HG03139 (cell line): ENCODE results near the gene GSE1.
A peak's percentile ranks its signal among the peaks of the same experiment; 100 is the strongest.

Experiments
- ATAC-seq: cut with Tn5 transposase; IDR thresholded peaks from one replicate; pipeline ENCODE4 v1.9.1; 2021; ENCODE audit not compliant: unreplicated experiment

GSE1 gene

GRCh38 chr16:85605051-85605911, 7.8 kb upstream of the GSE1 start:
- no peak for ATAC-seq

DNA sequence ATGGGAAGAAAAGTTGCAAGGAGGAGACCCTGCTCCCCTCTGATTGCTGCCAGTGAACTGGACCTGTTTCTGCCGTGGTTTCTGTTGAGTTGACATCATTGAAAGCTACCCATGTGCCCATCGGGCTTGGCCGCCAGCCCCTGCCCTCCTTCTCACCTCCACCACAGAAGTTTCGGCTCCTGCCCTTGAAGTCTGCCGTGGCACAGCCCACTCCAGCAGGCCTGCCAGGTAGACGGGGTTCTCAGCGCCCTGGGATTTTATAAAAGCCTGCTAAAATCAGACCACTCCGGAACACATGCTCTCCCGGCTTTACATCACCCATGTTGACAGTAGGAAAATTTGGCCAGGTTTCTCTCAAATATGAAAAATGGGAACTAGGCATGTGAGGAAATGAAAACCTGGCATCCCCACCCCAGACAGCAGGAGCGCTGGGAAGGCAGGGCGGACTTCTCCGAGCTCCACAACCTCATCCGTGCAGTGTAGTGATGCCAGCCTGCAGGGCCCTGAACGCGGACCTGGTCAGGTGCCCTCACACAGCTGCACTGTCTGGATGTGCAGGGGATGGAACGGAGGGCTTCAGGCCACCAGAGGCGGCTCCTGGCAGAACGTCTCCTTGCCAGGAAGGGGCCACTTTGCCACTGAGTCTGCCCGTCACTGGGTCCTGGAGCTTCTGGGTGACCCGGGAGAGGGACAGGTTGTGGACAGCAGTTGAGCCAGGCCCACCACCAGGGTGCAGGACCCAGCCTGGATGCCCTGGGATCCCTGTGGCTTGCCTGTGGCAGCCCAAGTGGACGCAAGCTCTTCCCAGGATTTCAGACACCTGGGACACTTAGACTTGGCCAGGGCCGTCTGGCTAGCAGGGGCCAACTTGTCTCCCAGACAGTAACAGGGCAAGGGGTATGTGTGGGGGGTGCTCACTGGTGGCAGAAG, 6.9 kb upstream of the GSE1 start:
- ATAC-seq = no peak

DNA sequence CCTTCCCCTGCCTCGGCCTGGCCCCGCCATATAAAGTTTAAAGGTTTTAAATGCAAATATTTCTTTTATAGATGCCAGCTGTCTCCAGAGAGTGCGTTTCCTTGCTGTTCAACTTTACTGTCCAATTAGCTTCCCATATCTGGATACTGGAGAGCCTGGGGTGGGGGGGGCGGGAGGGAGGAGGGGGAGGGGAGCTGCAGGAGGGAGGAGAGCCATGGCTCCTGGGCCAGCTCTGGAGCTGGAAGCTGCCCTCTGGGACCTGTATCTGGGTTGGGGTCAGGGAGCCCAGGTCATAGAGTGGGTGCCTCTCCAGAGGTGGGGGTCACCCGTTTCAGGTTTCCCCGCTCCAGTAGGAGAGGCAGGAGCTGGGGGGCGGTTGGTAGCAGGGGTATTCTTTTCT, 6.2 kb upstream of the GSE1 start:
- no peak for ATAC-seq

GRCh38 chr16:85607321-85607765, 5.8 kb upstream of the GSE1 start:
- no peak for ATAC-seq

- no peak for ATAC-seq
Observed at GRCh38 chr16:85607796-85608514, 5.2 kb upstream of the GSE1 start.

DNA sequence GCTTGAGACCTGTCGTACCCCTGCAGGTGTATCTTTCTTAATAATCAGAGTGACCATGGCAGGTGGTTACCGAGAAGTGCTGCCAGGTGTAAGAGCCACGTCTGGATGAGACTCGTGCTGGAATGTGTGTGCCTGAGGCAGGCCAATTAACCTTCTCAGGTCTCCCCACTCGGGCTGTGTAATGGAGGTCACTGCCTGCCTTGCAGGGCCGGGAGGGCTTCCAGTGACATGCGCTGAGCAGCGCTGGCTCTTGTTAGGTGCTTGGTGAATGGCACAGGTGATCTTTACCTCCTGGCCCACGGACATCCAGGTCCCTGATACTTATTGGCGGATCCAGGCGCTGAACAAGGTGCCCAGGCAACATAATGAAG, 4.6 kb upstream of the GSE1 start:
- ATAC-seq = no peak

- ATAC-seq = no peak
Observed at GRCh38 chr16:85608887-85609286, 4.2 kb upstream of the GSE1 start.

- no peak for ATAC-seq
Observed at GRCh38 chr16:85609539-85609938, 3.6 kb upstream of the GSE1 start.

GRCh38 chr16:85610059-85610445, 3.1 kb upstream of the GSE1 start:
- no peak for ATAC-seq

DNA sequence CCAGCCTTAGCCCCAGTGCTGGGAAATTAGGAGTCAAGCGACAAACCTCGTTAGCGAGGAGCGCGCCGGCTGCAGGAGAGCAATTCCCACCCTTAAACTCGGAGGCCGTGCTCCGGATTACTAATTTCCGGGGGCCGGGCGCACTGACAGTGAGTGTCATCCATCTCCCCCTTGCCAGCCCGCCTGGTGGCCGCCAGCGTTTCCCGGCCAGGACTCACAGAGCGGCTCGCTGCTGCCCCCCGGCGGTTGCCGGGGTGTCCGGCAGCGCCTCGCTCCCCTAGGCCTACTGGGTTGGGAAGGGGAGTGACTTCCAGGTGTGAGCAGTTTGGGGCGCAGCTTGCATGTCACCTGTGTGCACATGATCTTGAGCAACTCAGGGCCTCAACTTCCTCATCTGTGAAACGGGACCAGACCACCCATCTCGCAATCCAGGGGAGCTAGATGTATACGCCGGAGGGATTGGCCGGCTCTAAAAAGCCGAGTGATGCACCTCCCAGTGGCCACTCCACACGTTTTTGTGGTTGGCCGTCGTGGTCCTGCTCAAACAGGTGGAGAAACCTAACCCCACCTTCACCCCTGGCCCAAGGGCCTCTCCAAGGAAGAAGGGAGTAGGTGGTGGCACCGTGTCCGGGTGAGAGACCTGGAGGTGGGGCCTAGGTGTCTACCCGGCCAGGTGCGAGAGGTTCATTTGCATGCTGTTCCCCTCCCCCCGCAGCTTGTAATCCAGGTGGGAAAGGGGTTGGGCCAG, 2.5 kb upstream of the GSE1 start:
- no peak for ATAC-seq

- ATAC-seq = no peak
Observed at GRCh38 chr16:85611194-85611443, 2.0 kb upstream of the GSE1 start.

- no peak for ATAC-seq
Observed at GRCh38 chr16:85611444-85612190, 1.5 kb upstream of the GSE1 start.

DNA sequence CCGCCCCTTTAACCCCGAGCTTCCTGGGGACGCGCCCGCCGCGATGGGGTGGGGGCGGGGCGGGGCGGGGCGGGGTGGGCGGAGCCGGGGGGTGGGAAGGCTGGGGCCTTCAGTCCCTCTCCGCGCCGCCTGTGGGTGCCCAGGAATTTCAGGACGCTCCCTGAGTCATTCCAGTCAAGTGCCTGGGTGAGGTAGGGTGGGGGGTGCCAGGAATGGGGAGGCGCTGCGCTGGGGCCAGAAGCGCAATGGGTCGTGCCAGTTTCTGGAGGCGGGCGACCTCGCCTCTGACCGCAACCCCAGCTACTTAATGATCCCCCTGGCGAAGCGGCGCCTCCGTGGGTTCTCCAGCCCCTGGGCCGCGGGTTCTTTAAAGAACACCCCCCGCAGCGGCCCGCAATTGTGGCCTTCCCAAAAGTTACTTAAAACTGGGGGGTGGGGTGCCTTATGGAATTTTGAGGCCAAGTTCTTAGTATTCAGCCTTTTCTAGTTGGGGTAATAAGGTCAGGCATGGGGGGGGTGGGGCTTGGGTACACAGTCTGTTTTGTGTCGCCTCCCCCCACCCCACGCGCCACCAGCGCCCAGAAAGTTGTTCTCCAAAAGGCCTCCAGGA, 826 bp upstream of the GSE1 start:
- no peak for ATAC-seq

DNA sequence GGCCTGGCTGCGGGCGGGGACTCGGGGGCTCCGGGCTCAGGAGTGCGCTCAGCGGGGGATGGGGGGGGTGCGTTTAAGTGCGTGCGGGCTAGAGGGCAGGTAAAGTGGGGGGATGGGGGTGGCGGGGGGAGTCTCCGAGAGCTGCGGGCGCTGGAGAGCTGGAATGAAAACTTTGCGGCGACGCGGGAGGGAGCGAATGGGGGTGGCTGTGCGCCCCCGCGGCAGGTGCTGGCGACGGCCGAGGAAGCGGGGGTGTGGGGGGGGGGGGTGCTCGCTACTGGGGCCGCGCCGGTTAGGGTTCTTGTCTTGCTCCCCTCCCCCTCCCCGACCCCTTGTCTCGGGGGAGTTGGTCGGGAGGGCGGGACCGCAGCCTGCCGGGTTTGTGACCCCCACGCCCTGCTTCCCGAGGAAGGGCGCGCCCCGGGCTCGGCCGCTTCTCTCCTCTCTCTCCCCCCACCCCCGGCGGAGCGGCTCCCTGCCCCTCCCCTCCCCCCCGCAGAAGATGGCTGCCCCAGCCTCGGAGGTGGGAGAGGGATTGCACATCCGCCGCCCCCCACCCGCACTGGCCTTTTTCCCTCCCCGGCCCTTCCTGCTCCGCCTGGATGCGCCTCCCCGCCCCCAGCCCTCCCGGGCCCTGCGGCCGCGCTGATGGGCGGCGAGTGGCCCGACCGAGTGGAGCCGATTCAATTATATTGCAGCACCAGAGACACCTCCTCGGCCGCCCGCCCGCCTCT, 649 bp downstream of the GSE1 start:
- ATAC-seq = no peak

DNA sequence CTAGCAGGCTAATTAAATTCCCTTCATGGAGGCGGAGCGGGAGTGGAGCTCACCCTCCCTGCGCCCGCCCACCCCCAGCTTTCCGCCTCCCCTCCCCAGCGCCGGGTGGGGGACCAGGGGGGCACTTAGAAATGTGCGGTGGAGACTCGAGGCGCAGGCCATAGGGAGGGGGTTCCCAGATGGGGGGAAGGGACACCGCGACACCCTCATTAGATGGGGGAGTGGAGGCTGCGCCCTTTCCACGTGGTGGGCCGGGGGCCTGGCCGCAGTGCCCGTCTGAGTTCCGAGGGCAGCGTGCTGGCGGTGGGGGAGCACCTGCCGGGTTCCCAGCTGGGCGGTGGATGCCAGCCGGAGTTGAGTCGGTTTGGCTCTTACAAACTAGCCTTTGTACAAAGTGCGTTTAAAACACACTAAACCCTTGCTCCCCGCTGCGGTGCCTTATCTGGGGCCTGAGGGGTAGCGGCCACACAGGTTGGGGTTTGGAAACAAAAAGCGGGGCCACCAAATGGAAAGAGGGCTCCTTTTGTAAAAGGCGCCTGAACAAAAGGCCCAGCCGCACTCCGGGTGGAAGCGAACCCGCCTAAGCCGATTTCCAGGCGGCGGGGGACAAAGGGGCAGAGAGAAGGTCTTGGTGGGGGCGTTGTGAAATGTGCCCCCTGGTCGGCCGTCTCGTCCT, 1.4 kb downstream of the GSE1 start:
- no peak for ATAC-seq

DNA sequence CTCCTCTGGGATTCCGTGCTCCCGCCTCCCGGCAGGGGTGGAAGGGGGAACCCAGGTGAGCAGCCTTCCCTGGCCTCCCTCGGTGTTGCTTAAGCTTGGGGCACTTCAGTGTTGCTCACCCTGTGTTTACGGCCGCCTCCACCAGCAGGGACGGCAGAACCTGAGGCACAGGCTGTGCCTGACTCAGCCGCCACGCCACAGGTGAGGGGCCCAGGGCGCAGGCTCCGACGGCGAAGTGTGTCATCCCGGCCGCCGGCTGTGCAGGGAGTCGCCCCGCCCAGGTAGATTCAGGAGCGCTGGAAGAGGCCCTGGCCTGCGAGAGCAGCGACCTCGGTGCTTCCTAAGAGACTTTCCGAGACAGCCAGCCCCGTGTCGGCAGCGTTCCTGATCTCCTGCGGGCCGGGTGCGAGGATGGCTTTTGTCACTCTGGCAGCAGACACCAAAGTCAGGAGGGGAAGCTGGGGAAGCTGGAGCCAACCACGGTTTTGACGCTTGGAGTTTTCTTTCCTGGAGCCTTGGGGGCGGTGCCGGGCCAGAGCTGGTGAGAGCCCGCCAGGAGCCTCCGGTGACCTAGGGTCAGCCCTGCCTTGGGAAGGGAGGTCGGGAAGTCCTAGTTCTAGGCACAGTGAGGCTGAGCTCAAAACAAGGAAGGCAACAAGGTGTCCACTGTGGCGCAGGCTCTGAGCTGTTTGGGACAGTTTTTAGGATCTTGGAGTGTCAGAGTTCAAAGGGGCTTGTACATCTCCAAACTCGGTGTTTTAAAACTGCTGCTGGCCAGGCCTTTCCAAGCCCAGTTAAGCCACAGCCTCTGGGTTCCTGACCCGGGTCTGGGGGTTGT, 2.1 kb downstream of the GSE1 start:
- no peak for ATAC-seq

DNA sequence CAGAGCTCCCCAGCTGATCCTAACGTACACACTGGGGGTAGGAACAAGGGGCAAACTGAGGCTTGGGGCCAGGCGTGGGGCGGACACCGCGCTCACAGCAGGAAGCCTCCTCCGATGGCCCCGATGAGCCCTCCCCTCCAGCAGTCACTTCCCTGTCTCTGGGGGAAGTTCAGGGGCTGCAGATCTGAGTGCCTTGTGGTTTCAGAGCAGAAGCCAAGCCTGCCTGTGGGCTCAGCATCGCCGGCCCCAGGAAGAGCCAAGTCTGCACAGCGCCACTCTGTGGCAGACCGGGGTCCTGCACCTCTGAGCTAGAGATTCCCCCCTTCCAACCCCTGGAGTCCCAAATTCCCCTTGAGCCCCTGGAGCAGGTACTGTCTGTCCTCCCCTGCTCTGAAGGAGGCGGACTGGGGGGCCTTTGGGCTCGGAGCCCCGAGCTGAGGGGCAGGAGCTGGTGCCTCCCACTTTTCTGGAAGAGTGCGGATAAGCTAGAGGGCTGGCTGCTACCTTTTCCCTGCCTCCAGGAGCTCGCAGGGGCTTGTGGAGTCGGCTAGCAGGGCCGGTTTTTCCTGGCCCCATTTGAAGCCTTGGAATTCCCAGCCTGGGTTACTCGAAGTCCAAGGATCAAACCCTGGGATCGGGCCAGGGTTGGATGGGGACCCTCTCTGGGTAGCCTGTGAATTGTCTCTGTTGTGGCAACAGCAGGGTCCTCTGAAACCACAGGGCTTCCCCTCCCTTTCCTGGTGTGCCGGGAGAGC, 2.9 kb downstream of the GSE1 start:
- peak; percentile 35 for ATAC-seq
